HepG2 (cell line): ENCODE results near the gene ELOVL2. TPM values are rescaled to one million over a fixed set of nuclear protein-coding genes. Genes with fewer than 3 reads are reported as not detected.
A peak's percentile ranks its signal among the peaks of the same experiment; 100 is the strongest.

Experiments
- ATAC-seq: fragments of 200-7000 bp; cut with Tn5 transposase; 3 replicates; pipeline ENCODE4 v1.9.1; 2020; ENCODE audit warnings: mild to moderate bottlenecking, moderate library complexity
- BruUV-seq: library from RNA; stranded (reverse); fragments of 400-500 nt; replicated peaks from 2 replicates; lab custom pipeline; 2021; lab: Mats Ljungman, UMichigan
- CTCF ChIA-PET: fragments of 300-600 bp; formaldehyde crosslinking; extraction: SDS; loops from one replicate; lab custom pipeline; 2021; ENCODE audit warnings: low total read pairs, inconsistent platforms, low intra/inter-chr PET ratio; lab: Yijun Ruan, JAX
- POLR2A ChIA-PET: fragments of 350-600 bp; sonication (Branson Sonifier 250); formaldehyde crosslinking; loops from one replicate; lab custom pipeline; 2020; ENCODE audit warnings: antibody characterized with exemption, inconsistent platforms; lab: Yijun Ruan, JAX
- DNase-seq: peaks from one replicate; pipeline ENCODE4 v3.0.0-alpha.2; 2015; ENCODE audit warnings: low spot score
- FAIRE-seq: peaks from 3 replicates; lab custom pipeline; 2011; peaks lifted over from hg19 to GRCh38; lab: Jason Lieb, UNC
- H2AFZ ChIP-seq: one replicate; pipeline ENCODE4 v1.6.1; 2011; ENCODE audit warnings: low read length, inconsistent platforms
- H3K27ac ChIP-seq: fragments of 300-600 bp; 3 replicates; pipeline ENCODE4 v1.8.0; 2011; ENCODE audit warnings: mixed run types, mild to moderate bottlenecking, mixed read lengths, low read length, inconsistent platforms; ENCODE audit not compliant: insufficient read depth; ENCODE audit errors: extremely low read length
- H3K27me3 ChIP-seq, 2 experiments: fragments of 200-600 bp in 1 of 2; 2 replicates in 1 of 2; 3 replicates in 1 of 2; pipeline versions ENCODE4 v1.6.0 to v1.8.0; 2011; ENCODE audit warnings: low read length in 2 of 2, mild to moderate bottlenecking in 2 of 2, moderate library complexity in 2 of 2, inconsistent platforms in 1 of 2; ENCODE audit not compliant: insufficient read depth in 2 of 2, control insufficient read depth in 1 of 2
- H3K36me3 ChIP-seq, 2 experiments: fragments of 200-600 bp in 1 of 2; replicated peaks in 1 of 2; 2 replicates in 1 of 2; 3 replicates in 1 of 2; pipeline versions ENCODE4 v1.5.1 to v1.8.0; 2011; ENCODE audit warnings: low read length in 2 of 2, inconsistent platforms in 1 of 2; ENCODE audit not compliant: insufficient read depth in 2 of 2, control insufficient read depth in 1 of 2
- H3K4me1 ChIP-seq: 2 replicates; pipeline ENCODE4 v1.5.1; 2012; ENCODE audit warnings: low read length, inconsistent platforms; ENCODE audit not compliant: insufficient read depth
- H3K4me2 ChIP-seq: 2 replicates; pipeline ENCODE4 v1.6.0; 2011; ENCODE audit warnings: low read depth, low read length, inconsistent platforms
- H3K4me3 ChIP-seq, 3 experiments: fragments of 200-600 bp in 1 of 3; sonication (generic), shearing (Covaris generic) in 1 of 3; replicated peaks in 1 of 3; 2 replicates each; pipeline ENCODE4 v1.5.1; 2011 to 2016; ENCODE audit warnings: low read length in 3 of 3, inconsistent platforms in 2 of 3, low read depth in 2 of 3, mild to moderate bottlenecking in 2 of 3, control low read depth in 1 of 3, mixed read lengths in 1 of 3; ENCODE audit not compliant: insufficient read depth in 1 of 3
- H3K79me2 ChIP-seq: one replicate; pipeline ENCODE4 v1.6.1; 2011; ENCODE audit warnings: low read length, inconsistent platforms; ENCODE audit not compliant: insufficient read depth
- H3K9ac ChIP-seq: 2 replicates; pipeline ENCODE4 v1.6.0; 2011; ENCODE audit warnings: mild to moderate bottlenecking, low read depth, low read length, inconsistent platforms; ENCODE audit not compliant: insufficient read depth
- H3K9me3 ChIP-seq: 2 replicates; pipeline ENCODE4 v1.5.1; 2012; ENCODE audit warnings: mild to moderate bottlenecking, low read length
- H4K20me1 ChIP-seq: 2 replicates; pipeline ENCODE4 v1.6.0; 2011; ENCODE audit warnings: inconsistent platforms, mild to moderate bottlenecking, low read length, moderate library complexity; ENCODE audit not compliant: insufficient read depth
- AHDC1 ChIP-seq: sonication (generic); formaldehyde crosslinking; IDR thresholded peaks from 2 replicates; pipeline ENCODE4 v1.5.1; 2020; ENCODE audit warnings: mild to moderate bottlenecking, missing genetic modification reagents, borderline replicate concordance
- ATF3 ChIP-seq: sonication (generic); formaldehyde crosslinking; IDR thresholded peaks from 2 replicates; pipeline ENCODE4 v1.4.0; 2020; ENCODE audit warnings: missing genetic modification reagents
- BATF2 ChIP-seq: sonication (generic); formaldehyde crosslinking; IDR thresholded peaks from 2 replicates; pipeline ENCODE4 v1.8.0; 2022; ENCODE audit warnings: mild to moderate bottlenecking, missing genetic modification reagents, moderate library complexity
- EP300 ChIP-seq, 3 experiments: sonication (generic) in 1 of 3; formaldehyde crosslinking in 1 of 3; IDR thresholded peaks; 2 replicates each; pipeline versions ENCODE4 v1.5.1 to v1.6.1; 2011 to 2020; ENCODE audit warnings: low read depth in 2 of 3, low read length in 2 of 3, borderline replicate concordance in 1 of 3, improper control_type of control experiment in 1 of 3, mild to moderate bottlenecking in 1 of 3, missing genetic modification reagents in 1 of 3, moderate library complexity in 1 of 3
- JARID2 ChIP-seq: sonication (generic); formaldehyde crosslinking; IDR thresholded peaks from 2 replicates; pipeline ENCODE4 v1.8.1; 2023; ENCODE audit warnings: missing genetic modification reagents, inconsistent platforms; ENCODE audit not compliant: insufficient replicate concordance
- KLF13 ChIP-seq: sonication (generic); formaldehyde crosslinking; IDR thresholded peaks from 2 replicates; pipeline ENCODE4 v1.4.0; 2020; ENCODE audit warnings: mild to moderate bottlenecking, missing genetic modification reagents
- MLX ChIP-seq: IDR thresholded peaks from 2 replicates; pipeline ENCODE4 v1.6.1; 2016
- PAF1 ChIP-seq: IDR thresholded peaks from 2 replicates; pipeline ENCODE4 v1.6.1; 2016; ENCODE audit warnings: missing genetic modification reagents, missing compliant biosample characterization
- PAX8 ChIP-seq: sonication (generic); formaldehyde crosslinking; IDR thresholded peaks from 2 replicates; pipeline ENCODE4 v1.8.0; 2022; ENCODE audit warnings: mild to moderate bottlenecking, missing genetic modification reagents, borderline replicate concordance
- SIX4 ChIP-seq: sonication (generic); formaldehyde crosslinking; IDR thresholded peaks from 2 replicates; pipeline ENCODE4 v1.4.0; 2020; ENCODE audit warnings: missing genetic modification reagents
- TFE3 ChIP-seq: IDR thresholded peaks from 2 replicates; pipeline ENCODE4 v1.6.1; 2016
- ZNF160 ChIP-seq: sonication (generic); formaldehyde crosslinking; IDR thresholded peaks from 2 replicates; pipeline ENCODE4 v1.8.0; 2022; ENCODE audit warnings: mild to moderate bottlenecking, inconsistent platforms, missing genetic modification reagents
- ZNF337 ChIP-seq: sonication (generic); formaldehyde crosslinking; IDR thresholded peaks from 2 replicates; pipeline ENCODE4 v1.5.1; 2020; ENCODE audit warnings: missing genetic modification reagents, low read depth, mild to moderate bottlenecking, borderline replicate concordance
- ZSCAN21 ChIP-seq: sonication (generic); formaldehyde crosslinking; IDR thresholded peaks from 2 replicates; pipeline ENCODE4 v1.8.0; 2022; ENCODE audit warnings: mild to moderate bottlenecking, missing genetic modification reagents, moderate library complexity, borderline replicate concordance
- WGBS: methylation state at CpG from one replicate; pipeline ENCODE4 v1.1.6; 2017; ENCODE audit warnings: low lambda C conversion rate; 5-methylcytosine and 5-hydroxymethylcytosine counted together
- in situ Hi-C: cut with HindIII; loops from 2 replicates; pipeline ENCODE4 v1.10.0; 2017; ENCODE audit warnings: low pct_unique_long_range_greater_than_20kb; ENCODE audit not compliant: extremely low pct_ligation_motif_present
- intact Hi-C: fragments of 100-400 bp; cut with micrococcal nuclease; formaldehyde crosslinking; loops from one replicate; pipeline ENCODE4 v1.10.0; 2022; ENCODE audit not compliant: unreplicated experiment
- polyA plus RNA-seq, 8 experiments: library from polyadenylated mRNA; depleted of rRNA in 3 of 8; stranded (reverse) in 7 of 8; unstranded in 1 of 8; fragments of >200 nt; fragmentation: Illumina TruSeq in 4 of 8; extraction: Trizol in 4 of 8; gene quantifications; 2 replicates each; pipeline versions ENCODE4 v1.2.1 to v1.2.3, GENCODE V29; 2011 to 2016; ENCODE audit warnings: low read depth in 4 of 8, missing spikeins in 1 of 8, mixed read lengths in 1 of 8; ENCODE audit not compliant: insufficient read depth in 1 of 8
- total RNA-seq, 5 experiments: library from RNA; depleted of rRNA; stranded (reverse); fragments of >200 nt; fragmentation: Illumina TruSeq; extraction: Trizol; gene quantifications; 2 replicates each; pipeline ENCODE4 v1.2.3, GENCODE V29; 2016; ENCODE audit warnings: low read depth in 1 of 5

Gene ELOVL2
- total and polyA plus RNA-seq, 2 of the 13 experiments (the other 11 are each of a cell fraction or from before 2014, with no cell fraction given): 43.6 to 65.4 TPM

GRCh38 chr6:11055127-11055627, 11.1 kb upstream of the ELOVL2 start:
- Histone ChIP-seq H2AFZ (no peak overlapping the region), H3K9ac (no peak overlapping the region), H3K9me3 (no peaks in the 10 kb centered on the region), H3K27ac (peak overlapping the region; percentile 59), H3K36me3 (no peaks in the 10 kb centered on the region), H4K20me1 (no peaks in the 10 kb centered on the region), H3K27me3 (no peaks in the 10 kb centered on the region), H3K4me1 (peaks cover 44% of the 10 kb centered on the region), H3K4me2 (peak overlapping the region; percentile 32; the same call in 1 of the 2 replicates), H3K79me2 (no peaks in the 10 kb centered on the region), H3K4me3 (no peak overlapping the region)
- FAIRE-seq (peak; percentile 52), DNase-seq (peak; percentile 92), ATAC-seq (peak; percentile 67)
- POLR2A ChIA-PET: interaction anchor here (1.1 to 2.1 kb wide), 3 partner anchors 15 to 48 kb away, joined by 3 to 7 read pairs (median 4); no protein-coding TSS in a partner anchor
- CTCF ChIA-PET: interaction anchor here (1.5 to 2.2 kb wide), 3 partner anchors 9 to 101 kb away, joined by 3 to 7 read pairs (median 3); partner anchors contain the start of gene ELOVL2
- no TSS peak for BruUV-seq
- WGBS: 11% methylated on average over 4 of the region's 4 CpGs
- intact Hi-C loops: no loop called here
- in situ Hi-C loops: loop anchor here (25.0 kb wide), 1 partner anchor 568 kb away; no protein-coding TSS in a partner anchor
- TF ChIP-seq JARID2: no peak
- no peak; the same call in 1 of the 2 replicates for TF ChIP-seq MLX (CRISPR knock-in tag)
- no peak for TF ChIP-seq ZNF337 (CRISPR knock-in tag)
- TF ChIP-seq PAX8: no peak
- TF ChIP-seq ZSCAN21: no peak
- TF ChIP-seq EP300 (IDR thresholded peaks at IDR 0.05; ENCODE audit: low read depth in 2 of 2, low read length in 2 of 2): peak in 1 of 2 experiments; percentile 90; a peak in 2 of 4 replicates
- no peak for TF ChIP-seq EP300 (CRISPR knock-in tag; IDR thresholded peaks at IDR 0.05; ENCODE audit: borderline replicate concordance)
- TF ChIP-seq SIX4: no peak
- no peak for TF ChIP-seq PAF1
- TF ChIP-seq KLF13 (CRISPR knock-in tag): no peak
- no peak for TF ChIP-seq TFE3 (CRISPR knock-in tag)
- TF ChIP-seq AHDC1 (CRISPR knock-in tag): peak; percentile 82; the same call in 1 of the 2 replicates
- peak; percentile 86 for TF ChIP-seq ATF3 (CRISPR knock-in tag)
- no peak for TF ChIP-seq ZNF160
- TF ChIP-seq BATF2: no peak
